RPMI8226 (cell line): ENCODE results near the gene NR1H4.
"Not testable (repeated sequence)": the region's sequence is repeated elsewhere in the genome, so short reads cannot be mapped to it uniquely, and the experiment has no call there.

Experiments
- DNase-seq: peaks from one replicate; pipeline ENCODE4 v3.0.0-alpha.2; 2015

NR1H4 gene

DNA sequence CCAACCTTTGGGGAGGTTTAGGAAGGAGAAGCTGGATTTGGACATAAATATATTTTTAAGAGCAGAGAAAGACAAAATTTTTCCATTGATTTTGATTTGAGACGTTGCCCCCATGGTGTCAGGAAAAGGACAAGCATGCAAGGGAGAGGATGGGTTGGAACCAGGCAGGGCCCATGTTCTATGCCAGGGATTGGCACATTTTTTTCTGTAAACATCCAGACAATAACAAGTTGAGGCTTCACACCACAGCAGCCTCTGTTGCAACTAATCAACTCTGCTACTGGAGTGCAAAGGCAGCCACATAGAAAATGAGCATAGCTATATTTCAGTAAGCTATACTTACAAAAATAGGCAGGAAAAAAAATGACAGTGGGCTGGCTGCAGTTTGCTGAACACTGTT lies 44.7 kb downstream of the NR1H4 start:
- no peak for DNase-seq

DNA sequence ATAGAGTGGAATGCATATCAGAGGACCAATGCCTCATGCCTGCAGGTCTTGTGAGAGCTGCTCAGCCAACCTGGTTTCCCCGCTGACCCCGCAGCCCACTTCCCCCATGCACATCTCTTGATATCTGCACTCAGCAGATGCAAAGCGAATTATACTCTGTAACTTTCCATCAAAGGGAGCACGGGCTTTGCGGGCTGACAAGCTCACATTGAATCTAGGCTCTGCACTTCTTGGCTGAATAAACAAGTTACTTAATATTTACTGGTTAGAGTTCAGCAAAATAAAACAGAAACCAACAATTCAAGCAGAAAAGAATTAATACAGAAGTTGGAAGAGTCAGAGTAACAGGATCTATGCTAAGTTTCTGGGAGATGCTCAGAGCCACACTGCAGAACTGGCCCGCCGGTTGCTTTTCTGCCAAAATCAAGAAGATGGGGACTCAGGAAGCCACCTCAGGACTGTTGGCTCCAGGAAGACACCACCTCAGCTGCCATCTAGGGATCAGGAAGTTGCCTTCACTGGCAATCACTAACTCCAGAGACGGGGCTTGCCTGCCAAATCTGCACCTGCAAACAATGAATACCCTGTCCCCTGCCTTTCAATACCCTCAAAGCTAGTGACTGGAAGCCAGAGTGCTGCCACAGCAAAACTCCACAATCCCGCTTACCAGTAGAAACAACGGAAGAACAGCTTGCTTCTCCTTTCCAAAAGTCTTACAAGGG lies 46.5 kb downstream of the NR1H4 start:
- DNase-seq = no peak

DNA sequence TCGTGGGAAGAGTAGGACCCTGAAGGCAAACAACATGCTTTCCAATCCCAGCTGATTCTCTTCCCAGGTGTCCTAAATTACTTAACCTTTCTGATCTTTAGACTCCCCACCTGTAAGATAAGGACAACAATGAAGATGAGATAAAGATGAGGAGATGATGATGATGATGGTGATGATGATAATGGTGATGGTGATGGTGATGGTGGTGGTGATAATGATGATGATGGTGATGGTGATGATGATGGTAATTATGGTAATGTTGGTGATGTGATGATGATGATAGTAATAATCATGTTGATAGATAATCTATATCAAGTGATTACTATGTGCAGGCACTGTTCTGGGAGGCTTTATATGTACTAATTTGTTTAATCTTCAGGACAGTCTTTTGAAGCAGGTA lies 48.3 kb downstream of the NR1H4 start:
- no peak for DNase-seq

DNA sequence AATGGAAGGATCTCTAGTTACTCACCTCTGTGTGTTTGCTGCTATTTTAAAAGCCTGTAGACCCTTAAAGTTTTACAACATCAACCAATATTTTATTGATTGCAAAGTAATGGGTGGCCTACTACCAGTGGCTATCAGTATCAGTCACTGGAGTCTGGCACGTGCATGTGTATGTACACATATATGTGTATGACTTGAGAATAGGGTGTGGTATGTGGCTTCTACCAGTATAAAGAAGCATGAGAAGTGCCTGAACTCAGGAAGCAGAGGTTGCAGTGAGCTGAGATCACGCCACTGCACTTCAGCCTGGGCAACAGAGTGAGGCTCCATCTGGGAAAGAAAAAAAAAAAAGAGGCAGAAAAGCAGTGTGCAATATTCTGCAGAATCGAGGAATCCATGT lies 54.4 kb downstream of the NR1H4 start:
- DNase-seq = no peak

DNA sequence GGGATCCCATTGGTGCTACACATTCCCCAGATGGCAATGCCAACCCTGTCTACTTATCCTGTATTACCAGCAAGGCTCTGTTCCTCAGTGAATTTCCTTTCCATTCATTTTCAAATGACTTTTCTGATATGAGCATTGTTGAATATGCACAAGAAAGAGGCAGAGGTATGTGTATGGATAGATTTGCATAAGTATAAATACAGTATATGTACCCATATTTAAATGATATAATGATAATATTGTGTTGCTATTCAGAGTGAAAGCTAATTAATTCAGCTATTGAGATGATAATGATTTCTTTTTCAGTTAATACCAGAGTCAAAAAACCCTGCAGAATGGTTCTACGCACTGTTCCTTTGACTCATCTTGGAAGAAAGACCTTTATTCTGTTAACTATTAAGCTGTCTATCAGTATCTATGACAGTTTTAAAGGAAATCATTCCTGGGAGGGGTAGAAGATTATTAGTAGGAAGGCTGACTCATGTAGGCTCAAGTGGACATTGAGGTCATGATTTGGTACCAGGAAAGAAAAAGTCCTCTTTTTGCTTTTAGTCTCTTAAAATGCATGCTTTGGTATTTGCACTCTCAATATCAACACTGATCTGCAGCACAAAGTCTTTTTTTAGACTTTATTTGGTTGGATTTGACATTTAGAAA lies 54.9 kb downstream of the NR1H4 start:
- no peak for DNase-seq

DNA sequence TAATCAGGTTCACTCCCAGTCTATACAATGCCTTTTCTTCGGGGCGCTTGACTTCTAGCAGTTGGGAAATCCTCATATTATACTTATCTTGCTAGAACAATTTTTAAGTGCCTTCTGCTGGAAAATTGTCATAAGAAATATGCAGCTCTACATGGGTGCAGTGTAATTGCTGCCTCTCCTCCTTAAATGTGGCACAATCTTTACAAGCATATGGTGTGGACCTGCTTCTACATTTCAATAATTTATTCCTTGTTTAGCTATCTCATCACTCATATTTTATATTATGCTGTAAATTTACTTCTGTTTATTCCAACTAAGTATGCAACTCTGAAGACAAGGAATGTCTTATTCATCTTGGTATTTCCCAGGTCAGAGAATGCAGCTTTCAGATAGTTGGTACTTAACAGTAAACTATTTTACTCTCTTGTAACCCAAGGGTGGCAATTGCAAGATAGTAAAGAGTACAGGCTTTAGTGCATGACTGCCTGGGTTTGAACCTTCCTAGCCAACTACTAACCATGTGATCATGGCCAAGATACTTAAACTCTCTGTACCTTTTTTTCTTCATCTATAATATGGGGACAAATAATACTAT lies 56.2 kb downstream of the NR1H4 start:
- DNase-seq = no peak

DNA sequence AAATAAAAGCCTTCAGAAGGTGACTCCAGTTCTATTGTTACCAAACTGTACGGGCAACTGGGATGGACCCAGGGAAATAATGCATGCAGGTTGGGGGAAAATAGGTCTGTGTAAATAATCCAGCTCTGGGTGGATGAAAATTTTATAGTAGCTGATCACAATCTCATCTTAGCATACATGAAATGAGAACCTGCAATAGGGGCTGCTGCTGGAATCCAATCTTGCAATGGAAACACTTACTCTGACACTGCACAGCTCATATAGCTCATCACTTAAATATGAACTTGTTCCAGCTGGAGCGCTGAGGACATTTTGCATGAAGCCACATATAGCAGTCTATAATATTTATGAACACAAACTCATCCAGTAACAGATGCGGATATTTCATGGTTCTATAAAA lies 59.7 kb downstream of the NR1H4 start:
- no peak for DNase-seq

DNA sequence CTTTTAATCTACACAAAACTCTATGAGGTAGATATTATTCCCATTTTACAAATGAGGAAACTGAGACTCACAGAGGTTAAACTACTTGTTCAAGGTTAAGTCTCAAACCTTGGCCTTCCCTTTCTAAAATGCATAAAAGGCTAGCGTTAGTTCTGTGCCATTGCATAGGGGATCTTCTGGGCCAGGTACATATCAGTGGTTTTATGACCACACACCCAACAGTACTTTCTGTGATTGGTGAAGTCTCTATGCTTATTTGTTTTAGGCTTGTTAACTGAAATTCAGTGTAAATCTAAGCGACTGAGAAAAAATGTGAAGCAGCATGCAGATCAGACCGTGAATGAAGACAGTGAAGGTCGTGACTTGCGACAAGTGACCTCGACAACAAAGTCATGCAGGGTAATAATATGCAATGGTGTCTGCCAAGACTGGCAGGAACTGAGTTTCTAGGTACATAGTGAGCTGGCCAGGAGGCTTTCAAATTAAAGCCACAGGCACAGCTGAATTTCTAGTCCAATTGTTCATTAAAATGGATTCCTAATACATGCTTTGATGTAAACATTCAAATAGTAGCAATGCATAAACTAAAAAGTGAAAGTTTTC lies 61.1 kb downstream of the NR1H4 start:
- DNase-seq = no peak

DNA sequence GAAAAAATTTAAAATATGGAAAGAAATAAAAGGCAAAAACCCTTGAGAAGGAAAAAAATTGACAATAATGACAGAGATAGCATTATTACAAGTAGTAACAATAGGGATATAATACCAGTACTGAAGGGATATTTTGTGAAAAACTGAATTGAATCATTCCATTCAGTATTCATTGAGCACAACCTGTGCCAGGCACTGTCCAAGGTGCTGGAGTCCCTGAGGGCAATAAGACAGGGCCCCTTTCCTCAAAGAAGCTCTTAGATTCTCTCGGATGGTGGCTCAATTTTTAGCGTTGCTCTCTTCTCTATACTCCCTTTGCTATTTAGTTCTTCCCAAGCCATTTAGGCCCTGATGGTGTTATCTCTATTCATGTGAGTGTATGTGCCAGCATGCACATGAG lies 65.5 kb downstream of the NR1H4 start:
- peak; percentile 43 for DNase-seq

DNA sequence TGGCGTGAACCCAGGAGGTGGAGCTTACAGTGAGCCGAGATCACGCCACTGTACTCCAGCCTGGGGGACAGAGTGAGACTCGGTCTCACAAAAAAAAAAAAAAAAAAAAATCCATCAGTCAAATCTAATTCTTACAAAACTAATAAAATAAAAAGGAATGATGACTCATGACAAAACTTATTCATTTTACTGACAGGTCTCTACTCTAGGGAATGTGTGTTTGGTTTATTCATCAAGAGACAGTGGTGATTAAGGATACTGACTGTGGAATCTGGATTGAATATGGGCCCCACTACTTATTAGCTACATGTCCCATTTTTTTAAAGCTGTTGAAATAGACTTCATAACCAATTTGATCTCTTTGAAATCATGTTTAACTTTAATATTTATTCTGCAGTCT lies 70.5 kb downstream of the NR1H4 start:
- DNase-seq = no peak

DNA sequence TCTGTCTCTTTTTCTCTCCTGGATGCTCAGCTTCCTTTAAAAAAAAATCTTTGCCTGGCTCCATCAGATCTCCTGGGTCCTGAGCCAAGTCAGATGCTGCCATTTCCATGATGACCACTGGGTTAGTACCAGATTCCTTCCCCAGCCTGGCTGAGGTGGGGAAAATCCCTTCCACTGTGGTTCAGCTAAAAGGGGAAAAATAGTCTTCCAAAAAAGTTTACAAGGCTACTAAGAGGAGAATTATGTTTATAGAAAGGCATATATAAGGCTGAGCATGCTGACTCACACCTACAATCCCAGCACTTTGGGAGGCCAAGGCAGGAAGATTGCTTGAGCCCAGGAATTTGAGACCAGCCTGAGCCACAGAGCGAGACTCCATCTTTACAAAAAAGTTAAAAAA lies 71.4 kb downstream of the NR1H4 start:
- no peak for DNase-seq

DNA sequence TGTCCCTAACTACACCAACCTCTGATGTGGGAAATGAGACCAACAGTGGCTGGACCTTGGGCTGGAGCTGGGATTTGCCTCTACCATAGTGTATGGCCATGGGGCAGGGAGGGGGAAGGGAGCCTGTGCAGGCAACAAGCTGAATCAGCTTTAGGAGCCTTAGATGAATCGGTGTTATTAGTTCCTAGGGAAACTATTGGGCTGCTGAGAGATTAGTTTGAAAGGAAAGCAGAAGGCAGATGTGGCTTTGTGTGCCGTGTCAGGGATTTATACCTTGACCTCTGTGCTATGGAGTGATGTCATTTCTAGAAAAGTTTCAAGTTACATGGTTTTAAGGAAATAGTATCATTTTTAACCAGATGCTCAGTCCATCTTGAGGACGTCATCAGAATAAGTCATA lies 80.3 kb downstream of the NR1H4 start:
- no peak for DNase-seq

DNA sequence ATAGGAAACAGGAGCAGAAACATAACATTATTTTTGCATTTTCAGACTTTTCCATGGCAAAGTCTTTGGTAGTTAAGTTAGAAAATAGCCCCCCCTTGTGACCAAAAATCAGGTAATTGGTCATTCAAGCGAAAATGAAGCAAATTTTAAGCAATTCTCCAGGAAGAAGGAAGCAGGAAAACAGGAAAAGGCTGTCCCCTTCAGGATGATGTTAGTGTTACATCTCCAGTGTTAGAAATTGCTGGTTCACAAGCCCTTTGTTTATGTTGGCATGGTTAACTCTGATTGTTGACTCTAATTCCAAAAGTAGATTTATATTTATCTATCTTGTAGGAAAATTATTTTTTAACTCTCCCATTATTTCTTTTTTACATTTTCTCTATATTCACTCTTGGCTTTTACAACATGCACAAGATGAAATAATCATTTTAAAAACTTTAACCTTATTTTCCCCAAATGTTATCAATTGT lies 81.0 kb downstream of the NR1H4 start:
- peak; percentile 67 for DNase-seq

DNA sequence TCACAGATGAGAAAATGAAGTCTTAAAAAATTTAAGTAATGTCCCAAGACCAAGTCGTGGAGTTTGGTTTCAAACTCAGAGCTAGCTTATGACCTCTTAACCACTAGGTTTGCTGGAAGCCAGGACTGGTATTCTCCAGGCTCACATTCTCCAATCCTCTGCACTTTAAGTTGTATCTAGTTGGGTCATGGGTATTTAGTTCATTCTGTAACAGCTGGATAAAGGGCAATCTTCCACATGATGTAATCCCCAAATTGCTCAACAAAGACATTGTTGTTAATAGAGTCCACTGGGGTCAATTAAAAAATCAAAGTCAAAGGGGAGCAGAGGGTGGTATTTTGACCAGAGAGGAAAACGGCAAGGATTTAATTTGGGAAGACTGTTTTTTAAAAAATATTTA lies 82.1 kb downstream of the NR1H4 start:
- DNase-seq = no peak

DNA sequence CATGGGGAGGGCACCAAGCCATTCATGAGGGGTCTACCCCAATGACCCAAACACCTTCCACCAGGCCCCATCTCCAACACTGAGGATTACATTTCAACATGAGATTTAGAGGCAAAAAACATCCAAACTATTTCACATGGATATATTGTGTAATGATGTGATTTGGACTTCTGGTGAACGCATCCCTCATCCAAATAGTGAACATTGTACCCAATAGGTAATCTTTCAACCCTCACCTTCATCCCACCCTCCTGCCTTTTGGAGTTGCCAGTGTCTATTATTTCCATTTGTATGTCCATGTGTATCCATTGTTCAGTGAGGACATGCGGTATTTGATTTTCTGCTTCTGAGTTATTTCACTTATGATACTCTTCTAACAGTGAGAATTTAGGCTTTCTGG lies 83.7 kb downstream of the NR1H4 start:
- DNase-seq = no peak

DNA sequence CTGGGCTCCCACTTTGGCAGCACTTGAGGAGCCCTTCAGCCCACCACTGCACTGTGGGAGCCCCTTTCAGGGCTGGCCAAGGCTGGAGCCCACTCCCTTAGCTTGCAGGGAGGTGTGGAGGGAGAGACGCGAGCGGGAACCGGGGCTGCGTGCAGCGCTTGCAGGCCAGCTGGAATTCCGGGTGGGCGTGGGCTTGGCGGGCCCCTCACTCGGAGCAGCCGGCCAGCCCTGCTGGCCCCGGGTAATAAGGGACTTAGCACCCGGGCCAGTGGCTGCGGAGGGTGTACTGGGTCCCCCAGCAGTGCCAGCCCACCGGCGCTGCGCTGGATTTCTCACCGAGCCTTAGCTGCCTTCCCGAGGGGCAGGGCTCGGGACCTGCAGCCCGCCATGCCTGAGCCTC lies 85.6 kb downstream of the NR1H4 start:
- DNase-seq = not testable (repeated sequence)

DNA sequence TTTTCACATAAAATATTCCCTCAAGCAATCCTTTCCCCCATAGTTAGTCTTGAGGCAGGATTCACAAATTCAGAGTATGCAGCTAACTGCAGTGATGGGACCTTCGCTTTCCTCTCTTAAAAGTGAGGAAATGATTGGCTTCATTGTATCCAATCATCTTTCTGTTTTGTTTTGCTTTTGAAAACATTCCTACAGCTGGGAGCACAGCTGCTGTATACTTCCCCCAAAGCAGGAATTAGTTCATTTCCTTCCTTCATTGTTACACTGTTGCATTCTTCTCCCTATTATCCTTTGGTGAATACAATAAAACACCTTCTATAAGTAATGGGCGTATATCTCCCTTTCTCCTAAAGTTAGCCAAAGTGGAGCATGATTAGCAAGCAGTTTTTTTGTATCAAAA lies 90.4 kb downstream of the NR1H4 start:
- DNase-seq = no peak

DNA sequence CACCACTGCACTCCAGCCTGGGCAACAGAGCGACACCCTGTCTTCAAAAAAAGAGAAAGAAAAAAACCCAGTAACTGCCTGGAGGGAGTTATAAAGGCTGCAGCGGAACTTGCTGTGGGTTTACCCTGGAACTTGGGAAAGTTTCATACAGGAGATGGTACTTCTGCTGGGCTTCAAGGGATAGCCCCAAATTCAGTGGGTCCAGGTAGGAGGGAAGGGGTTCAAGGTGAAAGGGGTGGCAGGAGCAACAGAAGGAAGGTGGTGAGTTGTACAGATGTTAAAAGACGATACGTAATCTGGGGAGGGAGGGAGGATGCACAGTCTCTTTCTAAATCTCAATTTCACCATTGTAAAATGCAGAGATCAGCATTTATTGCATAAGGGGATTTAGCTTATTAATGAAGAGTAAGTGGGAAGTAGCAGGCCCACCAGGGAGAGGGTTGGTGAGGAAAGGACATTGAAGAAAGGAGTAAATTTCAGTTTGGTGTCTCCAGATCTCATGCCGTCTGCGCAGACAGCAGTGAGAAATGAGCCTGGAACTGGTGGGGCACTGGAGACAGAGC lies 91.3 kb downstream of the NR1H4 start:
- DNase-seq = no peak

DNA sequence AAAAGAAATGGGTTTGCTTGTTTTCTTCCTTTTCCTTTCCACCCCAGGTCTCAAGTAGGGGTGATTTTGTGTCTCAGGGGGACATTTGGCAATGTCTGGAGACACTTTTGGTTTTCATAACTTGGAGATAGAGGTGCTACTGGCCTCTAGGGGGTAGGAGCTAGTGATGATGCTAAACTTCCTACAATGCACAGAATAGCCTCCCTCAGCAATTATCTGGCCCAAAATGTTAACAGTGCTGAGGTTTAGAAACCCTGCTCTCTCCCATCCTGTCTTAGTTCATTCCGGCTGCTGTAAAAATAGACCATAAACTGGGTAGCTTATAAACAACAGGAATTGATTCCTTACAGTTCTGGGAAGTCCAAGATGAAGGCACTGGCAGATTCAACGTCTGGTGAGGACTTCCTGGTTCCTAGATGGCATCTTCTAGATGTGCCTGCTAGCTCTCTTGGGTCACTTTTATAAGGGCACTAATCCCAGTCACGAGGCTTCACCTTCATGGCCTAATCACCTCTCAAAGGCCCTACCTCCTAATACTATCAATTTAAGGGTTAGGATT lies 92.4 kb downstream of the NR1H4 start:
- no peak for DNase-seq

DNA sequence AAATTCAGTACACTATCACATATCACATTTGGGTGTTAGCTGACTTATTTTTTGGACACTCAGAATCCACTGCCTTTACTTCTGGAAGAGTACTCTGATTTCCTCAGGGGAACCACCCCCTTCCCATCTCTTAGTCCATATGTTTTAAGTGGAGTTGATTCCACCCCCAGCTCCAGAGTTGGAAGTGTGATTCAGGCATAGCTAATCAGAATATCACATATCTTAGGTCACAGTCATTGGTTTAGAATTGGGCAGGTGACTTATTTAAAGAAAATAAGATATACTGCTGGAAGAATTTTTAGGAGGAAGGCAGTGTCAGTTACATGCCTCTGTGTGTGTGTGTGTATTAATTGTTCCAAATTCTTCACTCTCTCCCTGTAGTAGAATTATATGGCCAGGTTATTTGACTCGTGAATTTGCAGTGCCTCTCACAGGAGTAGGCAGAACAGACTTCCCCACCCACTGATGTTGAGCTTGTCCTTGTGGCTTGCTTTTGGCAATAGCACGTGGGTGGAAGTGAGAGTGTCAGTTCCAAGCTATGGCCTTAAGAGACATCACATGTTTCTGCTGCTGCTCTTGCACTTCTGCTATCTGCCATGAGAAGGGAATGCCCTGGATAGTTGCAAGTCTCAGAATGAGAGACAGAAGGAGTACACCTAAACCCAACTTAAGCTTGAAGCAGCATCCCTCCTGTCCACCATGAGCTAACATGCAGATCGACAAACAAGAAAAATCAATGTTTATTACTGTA lies 93.4 kb downstream of the NR1H4 start:
- DNase-seq = peak; percentile 20

DNA sequence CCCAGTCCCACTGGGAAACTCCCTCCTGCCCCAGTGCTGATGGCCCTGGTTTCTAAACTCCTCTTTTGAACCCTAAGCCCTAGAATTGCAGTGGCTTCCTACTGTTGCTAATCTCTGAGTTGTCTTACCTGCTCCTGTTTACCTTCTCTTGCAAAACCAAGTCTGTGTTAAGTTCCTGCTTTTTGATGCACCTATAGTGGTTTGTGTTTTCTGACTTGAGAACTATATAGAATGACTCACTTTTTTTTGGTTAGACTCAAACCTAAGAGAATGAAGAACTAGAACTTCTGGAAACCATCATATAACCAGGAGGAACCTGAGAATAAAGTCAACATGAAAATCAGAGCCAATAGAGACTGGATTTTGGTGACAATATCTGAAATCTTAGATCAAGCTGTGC lies 94.3 kb downstream of the NR1H4 start:
- no peak for DNase-seq

DNA sequence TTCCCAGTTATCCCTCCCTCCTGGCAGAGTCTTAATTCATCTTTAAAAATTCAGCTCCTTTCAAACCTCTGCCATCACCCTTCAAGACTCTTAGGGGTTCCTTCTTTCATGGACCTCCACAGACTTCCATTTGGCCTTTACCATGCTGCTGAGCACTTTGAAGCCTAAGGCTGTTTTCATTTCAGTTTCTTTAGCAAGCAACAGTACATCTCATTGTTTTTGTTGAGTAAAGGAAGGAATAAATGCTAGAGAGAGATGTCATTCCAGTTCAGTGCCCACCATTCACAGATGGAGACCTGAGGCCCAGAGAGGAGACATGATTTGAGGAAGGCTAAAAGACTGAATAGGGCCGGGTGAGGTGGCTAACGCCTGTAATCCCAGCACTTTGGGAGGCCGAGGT lies 98.5 kb downstream of the NR1H4 start:
- DNase-seq = no peak
